H1 (cell line): ENCODE data around the gene PLPP4. TPM values are rescaled to one million over a fixed set of nuclear protein-coding genes. Genes with fewer than 3 reads are reported as not detected.

Experiments used
- CTCF ChIA-PET: fragments of 300-600 bp; sonication (Branson Sonifier 250); formaldehyde crosslinking; loops from one replicate; lab custom pipeline; 2021; ENCODE audit not compliant: partially characterized antibody; lab: Charles Lee
- POLR2A ChIA-PET: fragments of 300-600 bp; sonication (Branson Sonifier 250); formaldehyde crosslinking; loops from one replicate; lab custom pipeline; 2021; ENCODE audit warnings: inconsistent platforms; ENCODE audit not compliant: partially characterized antibody; lab: Charles Lee
- DNase-seq, 2 experiments: peaks; one replicate each; pipeline versions ENCODE4 v3.0.0 to v3.0.0-alpha.2; 2010 to 2022; ENCODE audit warnings: low spot score in 2 of 2, low read depth in 1 of 2, mixed read lengths in 1 of 2
- FAIRE-seq: peaks from 2 replicates; lab custom pipeline; 2011; peaks lifted over from hg19 to GRCh38; lab: Jason Lieb, UNC
- H2AFZ ChIP-seq: 2 replicates; pipeline ENCODE4 v1.8.1; 2012; ENCODE audit warnings: low read length, inconsistent platforms
- H2AK5ac ChIP-seq: 2 replicates; pipeline ENCODE4 v1.6.1; 2013; ENCODE audit warnings: low read depth, low read length
- H2BK120ac ChIP-seq: replicated peaks from 2 replicates; pipeline ENCODE3; 2013; ENCODE audit warnings: low read depth, low read length, inconsistent platforms
- H2BK12ac ChIP-seq: 2 replicates; pipeline ENCODE4 v1.6.1; 2013; ENCODE audit warnings: low read depth, low read length
- H2BK15ac ChIP-seq: 2 replicates; pipeline ENCODE4 v1.6.1; 2013; ENCODE audit warnings: low read length
- H2BK20ac ChIP-seq: 2 replicates; pipeline ENCODE4 v1.6.1; 2013; ENCODE audit warnings: low read length
- H2BK5ac ChIP-seq: 2 replicates; pipeline ENCODE4 v1.6.1; 2013; ENCODE audit warnings: low read depth, low read length
- H3K14ac ChIP-seq: 2 replicates; pipeline ENCODE4 v1.6.1; 2013; ENCODE audit warnings: inconsistent platforms; ENCODE audit not compliant: insufficient read length
- H3K18ac ChIP-seq: 2 replicates; pipeline ENCODE4 v1.6.1; 2013; ENCODE audit warnings: low read length; ENCODE audit errors: extremely low read depth
- H3K23ac ChIP-seq: 2 replicates; pipeline ENCODE4 v1.6.1; 2013; ENCODE audit warnings: inconsistent platforms; ENCODE audit not compliant: insufficient read length
- H3K23me2 ChIP-seq: 2 replicates; pipeline ENCODE4 v1.6.1; 2013; ENCODE audit warnings: low read depth, low read length
- H3K27ac ChIP-seq: 2 replicates; pipeline ENCODE4 v1.6.1; 2011; ENCODE audit warnings: low read depth, low read length, inconsistent platforms
- H3K27me3 ChIP-seq, 4 experiments: replicated peaks in 1 of 4; 1 replicate in 1 of 4; 2 replicates in 3 of 4; pipeline versions ENCODE4 v1.6.1 to v1.8.1; 2011 to 2013; ENCODE audit warnings: low read length in 3 of 4, mild to moderate bottlenecking in 3 of 4, inconsistent platforms in 2 of 4, mixed read lengths in 2 of 4, moderate library complexity in 1 of 4; ENCODE audit not compliant: control insufficient read depth in 3 of 4, insufficient read depth in 3 of 4; ENCODE audit errors: extremely low read depth in 1 of 4
- H3K36me3 ChIP-seq, 4 experiments: 2 replicates each; pipeline versions ENCODE4 v1.6.1 to v1.8.1; 2011 to 2013; ENCODE audit warnings: mild to moderate bottlenecking in 4 of 4, low read length in 3 of 4, moderate library complexity in 2 of 4, control low read depth in 1 of 4, inconsistent platforms in 1 of 4; ENCODE audit not compliant: insufficient read depth in 4 of 4, control insufficient read depth in 2 of 4
- H3K4ac ChIP-seq: replicated peaks from 2 replicates; pipeline ENCODE3; 2013; ENCODE audit warnings: low read length, low read depth, mixed read lengths, inconsistent platforms; ENCODE audit not compliant: insufficient read length
- H3K4me1 ChIP-seq, 4 experiments: replicated peaks in 1 of 4; 1 replicate in 1 of 4; 2 replicates in 3 of 4; pipeline versions ENCODE4 v1.6.1 to v1.8.1; 2011 to 2013; ENCODE audit warnings: low read length in 3 of 4, inconsistent platforms in 2 of 4, mixed read lengths in 1 of 4; ENCODE audit not compliant: insufficient read depth in 4 of 4, control insufficient read depth in 3 of 4
- H3K4me2 ChIP-seq, 2 experiments: 2 replicates each; pipeline versions ENCODE4 v1.6.1 to v1.8.1; 2011 to 2013; ENCODE audit warnings: low read depth in 2 of 2, low read length in 2 of 2, control low read depth in 1 of 2, inconsistent platforms in 1 of 2, mild to moderate bottlenecking in 1 of 2; ENCODE audit not compliant: insufficient read depth in 1 of 2
- H3K4me3 ChIP-seq, 4 experiments: fragments of 200-600, 300-600 bp in 1 of 4; sonication (generic), shearing (Covaris generic), sonication (Bioruptor Twin) in 1 of 4; 2 replicates each; pipeline versions ENCODE4 v1.5.1 to v1.8.1; 2011 to 2016; ENCODE audit warnings: low read length in 4 of 4, low read depth in 3 of 4, control low read depth in 2 of 4, inconsistent platforms in 2 of 4, mild to moderate bottlenecking in 2 of 4, mixed read lengths in 1 of 4, moderate library complexity in 1 of 4; ENCODE audit not compliant: insufficient read depth in 2 of 4; ENCODE audit errors: extremely low read depth in 1 of 4
- H3K56ac ChIP-seq: replicated peaks from 2 replicates; pipeline ENCODE3; 2013; ENCODE audit warnings: low read depth, mild to moderate bottlenecking, mixed read lengths, low read length, inconsistent platforms; ENCODE audit not compliant: insufficient read length
- H3K79me1 ChIP-seq: 2 replicates; pipeline ENCODE4 v1.6.1; 2013; ENCODE audit warnings: low read depth, low read length, control low read depth
- H3K79me2 ChIP-seq, 2 experiments: 2 replicates each; pipeline versions ENCODE4 v1.6.1 to v1.8.1; 2012 to 2013; ENCODE audit warnings: low read length in 2 of 2, mild to moderate bottlenecking in 2 of 2, inconsistent platforms in 1 of 2; ENCODE audit not compliant: insufficient read depth in 2 of 2, control insufficient read depth in 1 of 2
- H3K9ac ChIP-seq, 4 experiments: replicated peaks in 1 of 4; 1 replicate in 1 of 4; 2 replicates in 3 of 4; pipeline versions ENCODE4 v1.6.1 to v1.8.1; 2011 to 2013; ENCODE audit warnings: low read depth in 3 of 4, low read length in 3 of 4, control low read depth in 2 of 4, mild to moderate bottlenecking in 2 of 4, moderate library complexity in 2 of 4, inconsistent platforms in 1 of 4; ENCODE audit errors: extremely low read depth in 1 of 4
- H3K9me3 ChIP-seq, 2 experiments: 2 replicates each; pipeline versions ENCODE4 v1.6.1 to v1.8.1; 2012 to 2013; ENCODE audit warnings: mild to moderate bottlenecking in 2 of 2, moderate library complexity in 2 of 2, control low read depth in 1 of 2, inconsistent platforms in 1 of 2, low read depth in 1 of 2, low read length in 1 of 2, mixed read lengths in 1 of 2; ENCODE audit not compliant: insufficient read depth in 2 of 2
- H4K20me1 ChIP-seq, 2 experiments: replicated peaks in 1 of 2; 2 replicates each; pipeline versions ENCODE3 to v1.8.1; 2011 to 2013; ENCODE audit warnings: inconsistent platforms in 2 of 2, low read length in 2 of 2, mild to moderate bottlenecking in 1 of 2; ENCODE audit not compliant: insufficient read depth in 2 of 2, control insufficient read depth in 1 of 2
- H4K5ac ChIP-seq: 2 replicates; pipeline ENCODE4 v1.6.1; 2013; ENCODE audit warnings: low read length, low read depth, mixed read lengths, inconsistent platforms; ENCODE audit not compliant: insufficient read length
- H4K8ac ChIP-seq: 2 replicates; pipeline ENCODE4 v1.8.0; 2013; ENCODE audit warnings: mild to moderate bottlenecking, moderate library complexity, low read length, inconsistent platforms; ENCODE audit not compliant: insufficient read depth; ENCODE audit errors: extremely low read depth
- H4K91ac ChIP-seq: replicated peaks from 2 replicates; pipeline ENCODE3; 2013; ENCODE audit warnings: low read length, mixed read lengths, inconsistent platforms; ENCODE audit not compliant: insufficient read length
- BRCA1 ChIP-seq: IDR thresholded peaks from 2 replicates; pipeline ENCODE4 v1.6.1; 2012; ENCODE audit warnings: low read depth, low read length, improper control_type of control experiment
- EP300 ChIP-seq, 2 experiments: IDR thresholded peaks; 1 replicate in 1 of 2; 2 replicates in 1 of 2; pipeline ENCODE4 v1.6.1; 2011 to 2012; ENCODE audit warnings: low read depth in 2 of 2, low read length in 2 of 2, mild to moderate bottlenecking in 2 of 2, borderline replicate concordance in 1 of 2, inconsistent platforms in 1 of 2, moderate library complexity in 1 of 2
- EZH2 ChIP-seq: fragments of 200-600 bp; sonication (generic); IDR thresholded peaks from 2 replicates; pipeline ENCODE4 v1.7.1; 2012; ENCODE audit warnings: low read depth, mild to moderate bottlenecking, moderate library complexity, low read length, inconsistent platforms; ENCODE audit not compliant: severe bottlenecking
- GABPA ChIP-seq: IDR thresholded peaks from 2 replicates; pipeline ENCODE4 v1.6.1; 2011; ENCODE audit warnings: mild to moderate bottlenecking, low read length, moderate library complexity, borderline replicate concordance; ENCODE audit not compliant: insufficient read depth
- KDM5A ChIP-seq: fragments of 200-600 bp; IDR thresholded peaks from 2 replicates; pipeline ENCODE4 v1.7.1; 2012; ENCODE audit warnings: mild to moderate bottlenecking, low read length, inconsistent platforms, mixed read lengths
- POU5F1 ChIP-seq: IDR thresholded peaks from 2 replicates; pipeline ENCODE4 v1.6.1; 2011; ENCODE audit warnings: low read depth, mild to moderate bottlenecking, low read length, moderate library complexity
- SP2 ChIP-seq: IDR thresholded peaks from 2 replicates; pipeline ENCODE4 v1.6.1; 2012; ENCODE audit warnings: mild to moderate bottlenecking, low read length, inconsistent platforms
- TEAD4 ChIP-seq: IDR thresholded peaks from 2 replicates; pipeline ENCODE4 v1.6.1; 2012; ENCODE audit warnings: low read depth, low read length, inconsistent platforms, mixed read lengths
- WGBS, 2 experiments: shearing (Covaris generic) in 1 of 2; methylation state at CpG; one replicate each; pipeline versions ENCODE4 v1.1.6 to v1.1.7; 2013 to 2015; ENCODE audit warnings: low lambda C conversion rate in 2 of 2, mixed read lengths in 2 of 2, inconsistent platforms in 1 of 2, low coverage in 1 of 2, missing lambda C conversion rate in 1 of 2; ENCODE audit not compliant: insufficient replicate concordance in 2 of 2, insufficient coverage in 1 of 2, insufficient read length in 1 of 2; ENCODE audit errors: extremely low coverage in 1 of 2, missing lambda C conversion rate in 1 of 2; 5-methylcytosine and 5-hydroxymethylcytosine counted together
- polyA plus RNA-seq, 7 experiments: library from polyadenylated mRNA; depleted of rRNA in 3 of 7; stranded (reverse) in 5 of 7; unstranded in 2 of 7; fragments of >200 nt in 5 of 7; fragments of 200-250 nt in 2 of 7; gene quantifications; 1 replicate in 5 of 7; 2 replicates in 1 of 7; 4 replicates in 1 of 7; pipeline versions ENCODE4 v1.2.1 to v1.2.3, GENCODE V29; 2011 to 2013; ENCODE audit warnings: missing spikeins in 2 of 7, mixed read lengths in 2 of 7
- total RNA-seq: library from RNA; stranded (reverse); fragmentation: NEBNext Ultra II Directional; extraction: Animal tissue kit (Norgen Biotek cat#: 25700); gene quantifications from 2 replicates; pipeline ENCODE4 v1.2.1, GENCODE V29; 2021
- TF ChIP-seq, protein P1 (sequence below): IDR thresholded peaks from 2 replicates; pipeline ENCODE4 v1.6.1; 2011; ENCODE audit warnings: low read length, improper control_type of control experiment

The PLPP4 gene
- total and polyA plus RNA-seq, 2 of the 8 experiments (the other 6 are each of a cell fraction or from before 2014, with no cell fraction given): 0.30 TPM; not detected in 1

DNA sequence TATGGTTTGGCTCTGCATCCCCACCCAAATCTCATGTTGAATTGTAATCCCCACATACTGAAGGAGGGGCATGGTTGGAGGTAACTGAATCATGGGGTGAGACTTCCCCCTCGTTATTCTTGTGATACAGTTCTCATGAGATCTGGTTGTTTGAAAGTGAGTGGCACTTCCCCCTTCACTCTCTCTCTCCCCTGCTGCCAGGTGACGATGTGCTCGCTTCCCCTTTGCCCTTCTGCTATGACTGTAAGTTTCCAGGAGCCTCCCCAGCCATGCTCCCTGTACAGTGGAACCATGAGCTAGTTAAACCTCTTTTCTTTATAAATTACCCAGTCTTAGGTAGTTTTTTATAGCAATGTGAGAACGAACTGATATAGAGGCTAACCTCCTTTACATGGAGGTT is 16.6 kb downstream of the PLPP4 start:
- H4K5ac ChIP-seq: no peak overlapping the region
- no peak overlapping the region for H3K56ac ChIP-seq
- FAIRE-seq (no peak), DNase-seq (no peak)
- TF ChIP-seq, protein P1, sequence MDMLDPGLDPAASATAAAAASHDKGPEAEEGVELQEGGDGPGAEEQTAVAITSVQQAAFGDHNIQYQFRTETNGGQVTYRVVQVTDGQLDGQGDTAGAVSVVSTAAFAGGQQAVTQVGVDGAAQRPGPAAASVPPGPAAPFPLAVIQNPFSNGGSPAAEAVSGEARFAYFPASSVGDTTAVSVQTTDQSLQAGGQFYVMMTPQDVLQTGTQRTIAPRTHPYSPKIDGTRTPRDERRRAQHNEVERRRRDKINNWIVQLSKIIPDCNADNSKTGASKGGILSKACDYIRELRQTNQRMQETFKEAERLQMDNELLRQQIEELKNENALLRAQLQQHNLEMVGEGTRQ: no peak
- TF ChIP-seq BRCA1 (no peak), POU5F1 (no peak), EP300 (IDR thresholded peaks at IDR 0.05; ENCODE audit: borderline replicate concordance in 1 of 2, low read depth in 2 of 2, low read length in 2 of 2) (no peak), EZH2 (no peak), GABPA (no peak), KDM5A (no peak), SP2 (no peak), TEAD4 (no peak)
- H2AFZ ChIP-seq: no peak overlapping the region
- H3K79me1 ChIP-seq: no peaks in the 10 kb centered on the region
- H2BK12ac ChIP-seq: no peak overlapping the region
- H3K9me3 ChIP-seq: no peaks in the 10 kb centered on the region
- no peak overlapping the region for H2BK5ac ChIP-seq
- H3K79me2 ChIP-seq: no peaks in the 10 kb centered on the region
- H2BK20ac ChIP-seq: no peak overlapping the region
- no peak overlapping the region for H4K91ac ChIP-seq
- ChIA-PET CTCF (no interaction called here), POLR2A (no interaction called here)
- H3K23ac ChIP-seq: no peak overlapping the region
- no peak overlapping the region for H2BK120ac ChIP-seq
- H3K36me3 ChIP-seq: no peaks in the 10 kb centered on the region
- no peak overlapping the region for H3K4me3 ChIP-seq
- no peak overlapping the region for H3K14ac ChIP-seq
- H4K20me1 ChIP-seq: no peaks in the 10 kb centered on the region
- no peak overlapping the region for H2AK5ac ChIP-seq
- H3K4me1 ChIP-seq: no peaks in the 10 kb centered on the region; a peak in 1 of 7 replicates
- no peak overlapping the region for H3K9ac ChIP-seq
- no peak overlapping the region for H4K8ac ChIP-seq
- WGBS, 2 experiments: 85% methylated on average over 4 of the region's 4 CpGs; no CpG with 5 or more reads in 1 of the 2 experiments
- H3K18ac ChIP-seq: no peak overlapping the region
- H3K4ac ChIP-seq: no peak overlapping the region
- H3K4me2 ChIP-seq: no peak overlapping the region
- no peak overlapping the region for H3K27ac ChIP-seq
- H3K23me2 ChIP-seq: no peaks in the 10 kb centered on the region
- no peaks in the 10 kb centered on the region for H3K27me3 ChIP-seq
- H2BK15ac ChIP-seq: no peak overlapping the region
